Measurements from ENCODE around the gene BFAR. TPM values are rescaled to one million over a fixed set of nuclear protein-coding genes. Genes with fewer than 3 reads are reported as not detected.

The BFAR gene
- polyA plus RNA-seq, 1 donor (not counting 4 experiments of a cell fraction or from before 2014, with no cell fraction given): 92.3 TPM

DNA sequence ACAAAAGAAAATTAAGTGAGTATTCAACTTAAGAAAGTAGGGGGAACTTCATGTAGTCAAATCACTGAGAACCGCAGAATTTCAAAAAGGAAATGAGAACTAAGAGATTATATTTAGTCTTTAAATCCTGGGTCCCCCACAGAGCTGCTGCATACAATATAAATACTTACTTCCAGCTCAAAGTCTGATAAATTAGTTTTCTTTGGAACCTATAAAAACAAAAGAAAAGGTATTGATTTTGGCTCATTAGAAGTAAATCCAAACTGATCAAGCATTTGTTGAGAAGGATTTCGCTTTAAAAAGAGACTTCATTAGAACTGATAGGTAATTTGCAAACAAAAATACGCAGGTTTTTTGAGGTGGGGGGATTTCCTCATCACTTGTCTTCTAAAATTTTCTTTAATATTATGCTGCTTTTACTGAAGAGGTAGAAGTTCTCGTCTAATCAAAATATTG, 24.6 kb upstream of the BFAR start:
- H3K9me1 ChIP-seq (ENCODE audit: control insufficient read depth, extremely low read depth, insufficient read depth, low read length): no peaks in the 10 kb centered on the region
- DNase-seq (ENCODE audit: low read depth, low spot score): no peak
- no peak for FAIRE-seq
- TF ChIP-seq, protein P1, sequence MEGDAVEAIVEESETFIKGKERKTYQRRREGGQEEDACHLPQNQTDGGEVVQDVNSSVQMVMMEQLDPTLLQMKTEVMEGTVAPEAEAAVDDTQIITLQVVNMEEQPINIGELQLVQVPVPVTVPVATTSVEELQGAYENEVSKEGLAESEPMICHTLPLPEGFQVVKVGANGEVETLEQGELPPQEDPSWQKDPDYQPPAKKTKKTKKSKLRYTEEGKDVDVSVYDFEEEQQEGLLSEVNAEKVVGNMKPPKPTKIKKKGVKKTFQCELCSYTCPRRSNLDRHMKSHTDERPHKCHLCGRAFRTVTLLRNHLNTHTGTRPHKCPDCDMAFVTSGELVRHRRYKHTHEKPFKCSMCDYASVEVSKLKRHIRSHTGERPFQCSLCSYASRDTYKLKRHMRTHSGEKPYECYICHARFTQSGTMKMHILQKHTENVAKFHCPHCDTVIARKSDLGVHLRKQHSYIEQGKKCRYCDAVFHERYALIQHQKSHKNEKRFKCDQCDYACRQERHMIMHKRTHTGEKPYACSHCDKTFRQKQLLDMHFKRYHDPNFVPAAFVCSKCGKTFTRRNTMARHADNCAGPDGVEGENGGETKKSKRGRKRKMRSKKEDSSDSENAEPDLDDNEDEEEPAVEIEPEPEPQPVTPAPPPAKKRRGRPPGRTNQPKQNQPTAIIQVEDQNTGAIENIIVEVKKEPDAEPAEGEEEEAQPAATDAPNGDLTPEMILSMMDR (optimal IDR thresholded peaks at IDR 0.05 in 1 of 3, IDR thresholded peaks at IDR 0.05 in 1 of 3, conservative IDR thresholded peaks at IDR 0.05 in 1 of 3; ENCODE audit: extremely low read depth in 1 of 3, insufficient read depth in 2 of 3, low read length in 3 of 3): no peak
- dilution Hi-C loops (cut with MboI; ENCODE audit: extremely low pct_ligation_motif_present, low sequenced_read_pairs): no loop called here
- H2AFZ ChIP-seq (ENCODE audit: control insufficient read depth, low read length): no peak overlapping the region
- H3K9ac ChIP-seq (ENCODE audit: control insufficient read depth, extremely low read depth, insufficient read depth, low read length): no peak overlapping the region
- H3K4me3 ChIP-seq (ENCODE audit: control insufficient read depth in 2 of 3, extremely low read depth in 1 of 3, insufficient read depth in 2 of 3, low read depth in 1 of 3, low read length in 3 of 3): no peak overlapping the region
- H3K36me3 ChIP-seq (ENCODE audit: control insufficient read depth in 2 of 2, extremely low read depth in 1 of 2, insufficient read depth in 2 of 2, low read length in 2 of 2): peaks cover 20 to 31% of the 10 kb centered on the region in 2 experiments
- no peaks in the 10 kb centered on the region for H4K20me1 ChIP-seq (ENCODE audit: control insufficient read depth, extremely low read depth, insufficient read depth, low read length)
- no peaks in the 10 kb centered on the region for H3K4me1 ChIP-seq (ENCODE audit: control insufficient read depth, extremely low read depth, insufficient read depth, low read length)
- H3K79me2 ChIP-seq (ENCODE audit: control insufficient read depth, insufficient read depth, low read length): no peaks in the 10 kb centered on the region
- H3K4me2 ChIP-seq (ENCODE audit: control insufficient read depth, extremely low read depth, insufficient read depth, low read depth, low read length): no peak overlapping the region
- no peak overlapping the region for H3K27ac ChIP-seq (ENCODE audit: control insufficient read depth, insufficient read depth, low read length)
- H3K9me3 ChIP-seq (ENCODE audit: control insufficient read depth, low read depth, low read length): no peaks in the 10 kb centered on the region
- H3K27me3 ChIP-seq (ENCODE audit: control insufficient read depth, extremely low read depth, insufficient read depth, low read length): no peaks in the 10 kb centered on the region

- H3K9me3 ChIP-seq (ENCODE audit: control insufficient read depth, low read depth, low read length): no peaks in the 10 kb centered on the region
- no peaks in the 10 kb centered on the region for H3K4me1 ChIP-seq (ENCODE audit: control insufficient read depth, extremely low read depth, insufficient read depth, low read length)
- H3K36me3 ChIP-seq (ENCODE audit: control insufficient read depth in 2 of 2, extremely low read depth in 1 of 2, insufficient read depth in 2 of 2, low read length in 2 of 2): peaks cover 17 to 29% of the 10 kb centered on the region in 2 experiments
- DNase-seq (ENCODE audit: low read depth, low spot score) (no peak), FAIRE-seq (no peak)
- no peak overlapping the region for H3K4me2 ChIP-seq (ENCODE audit: control insufficient read depth, extremely low read depth, insufficient read depth, low read depth, low read length)
- no peaks in the 10 kb centered on the region for H3K9me1 ChIP-seq (ENCODE audit: control insufficient read depth, extremely low read depth, insufficient read depth, low read length)
- H3K9ac ChIP-seq (ENCODE audit: control insufficient read depth, extremely low read depth, insufficient read depth, low read length): no peak overlapping the region
- H3K79me2 ChIP-seq (ENCODE audit: control insufficient read depth, insufficient read depth, low read length): no peaks in the 10 kb centered on the region
- dilution Hi-C loops (cut with MboI; ENCODE audit: extremely low pct_ligation_motif_present, low sequenced_read_pairs): no loop called here
- no peak overlapping the region for H3K4me3 ChIP-seq (ENCODE audit: control insufficient read depth in 2 of 3, extremely low read depth in 1 of 3, insufficient read depth in 2 of 3, low read depth in 1 of 3, low read length in 3 of 3)
- TF ChIP-seq EZH2 (IDR thresholded peaks at IDR 0.05; ENCODE audit: low read length): no peak
- TF ChIP-seq, protein P1 (optimal IDR thresholded peaks at IDR 0.05 in 1 of 3, IDR thresholded peaks at IDR 0.05 in 1 of 3, conservative IDR thresholded peaks at IDR 0.05 in 1 of 3; ENCODE audit: extremely low read depth in 1 of 3, insufficient read depth in 2 of 3, low read length in 3 of 3): no peak
- H2AFZ ChIP-seq (ENCODE audit: control insufficient read depth, low read length): no peak overlapping the region
- no peaks in the 10 kb centered on the region for H3K27me3 ChIP-seq (ENCODE audit: control insufficient read depth, extremely low read depth, insufficient read depth, low read length)
- no peak overlapping the region for H3K27ac ChIP-seq (ENCODE audit: control insufficient read depth, insufficient read depth, low read length)
- H4K20me1 ChIP-seq (ENCODE audit: control insufficient read depth, extremely low read depth, insufficient read depth, low read length): no peaks in the 10 kb centered on the region
Observed at GRCh38 chr16:14608604-14609003, 24.1 kb upstream of the BFAR start.
